ENCODE results near the gene KCNN4.

DNA sequence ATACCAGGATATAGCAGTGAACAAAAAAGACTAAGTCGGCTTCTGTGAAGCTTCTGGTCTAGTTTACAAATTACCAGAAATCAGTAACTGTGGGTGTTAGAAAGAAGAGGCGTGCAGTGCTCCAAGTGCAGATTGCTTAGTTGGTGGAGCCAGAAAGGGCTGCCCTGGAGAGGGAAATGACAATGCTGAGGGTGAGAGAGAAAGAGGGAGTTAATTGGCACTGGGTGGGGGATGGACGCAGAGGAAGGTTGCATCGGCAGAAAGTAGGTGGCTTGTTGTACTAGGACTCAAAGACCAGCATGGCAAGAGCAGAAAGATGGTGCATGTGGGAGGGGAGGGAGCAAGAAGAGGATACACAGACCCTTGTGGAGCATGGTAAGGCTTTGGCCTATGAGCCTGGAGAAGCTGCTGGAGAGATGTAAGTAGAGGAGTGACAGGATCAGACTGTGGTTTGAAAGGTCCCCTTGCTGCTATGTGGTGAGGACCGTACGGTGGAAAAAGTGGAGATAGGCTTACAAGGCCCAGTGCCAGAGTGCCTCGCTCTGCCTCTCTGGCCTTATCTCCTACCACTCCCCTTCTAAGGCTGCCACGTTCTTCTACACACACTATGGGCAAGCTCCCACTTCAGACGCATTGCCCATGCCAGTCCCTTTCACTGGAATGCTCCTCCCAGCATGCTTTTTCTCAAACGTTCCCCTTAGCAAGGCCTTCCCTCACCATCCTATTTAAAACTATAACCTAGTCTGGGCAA is 39.5 kb downstream of the KCNN4 start:
- TF ChIP-seq, protein P1, sequence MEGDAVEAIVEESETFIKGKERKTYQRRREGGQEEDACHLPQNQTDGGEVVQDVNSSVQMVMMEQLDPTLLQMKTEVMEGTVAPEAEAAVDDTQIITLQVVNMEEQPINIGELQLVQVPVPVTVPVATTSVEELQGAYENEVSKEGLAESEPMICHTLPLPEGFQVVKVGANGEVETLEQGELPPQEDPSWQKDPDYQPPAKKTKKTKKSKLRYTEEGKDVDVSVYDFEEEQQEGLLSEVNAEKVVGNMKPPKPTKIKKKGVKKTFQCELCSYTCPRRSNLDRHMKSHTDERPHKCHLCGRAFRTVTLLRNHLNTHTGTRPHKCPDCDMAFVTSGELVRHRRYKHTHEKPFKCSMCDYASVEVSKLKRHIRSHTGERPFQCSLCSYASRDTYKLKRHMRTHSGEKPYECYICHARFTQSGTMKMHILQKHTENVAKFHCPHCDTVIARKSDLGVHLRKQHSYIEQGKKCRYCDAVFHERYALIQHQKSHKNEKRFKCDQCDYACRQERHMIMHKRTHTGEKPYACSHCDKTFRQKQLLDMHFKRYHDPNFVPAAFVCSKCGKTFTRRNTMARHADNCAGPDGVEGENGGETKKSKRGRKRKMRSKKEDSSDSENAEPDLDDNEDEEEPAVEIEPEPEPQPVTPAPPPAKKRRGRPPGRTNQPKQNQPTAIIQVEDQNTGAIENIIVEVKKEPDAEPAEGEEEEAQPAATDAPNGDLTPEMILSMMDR (IDR thresholded peaks at IDR 0.05; ENCODE audit: poor library complexity, severe bottlenecking) = no peak
- TF ChIP-seq EZH2 (IDR thresholded peaks at IDR 0.05; ENCODE audit: borderline replicate concordance, insufficient read depth, low read length, poor library complexity, severe bottlenecking) = no peak
- TF ChIP-seq, protein P2, sequence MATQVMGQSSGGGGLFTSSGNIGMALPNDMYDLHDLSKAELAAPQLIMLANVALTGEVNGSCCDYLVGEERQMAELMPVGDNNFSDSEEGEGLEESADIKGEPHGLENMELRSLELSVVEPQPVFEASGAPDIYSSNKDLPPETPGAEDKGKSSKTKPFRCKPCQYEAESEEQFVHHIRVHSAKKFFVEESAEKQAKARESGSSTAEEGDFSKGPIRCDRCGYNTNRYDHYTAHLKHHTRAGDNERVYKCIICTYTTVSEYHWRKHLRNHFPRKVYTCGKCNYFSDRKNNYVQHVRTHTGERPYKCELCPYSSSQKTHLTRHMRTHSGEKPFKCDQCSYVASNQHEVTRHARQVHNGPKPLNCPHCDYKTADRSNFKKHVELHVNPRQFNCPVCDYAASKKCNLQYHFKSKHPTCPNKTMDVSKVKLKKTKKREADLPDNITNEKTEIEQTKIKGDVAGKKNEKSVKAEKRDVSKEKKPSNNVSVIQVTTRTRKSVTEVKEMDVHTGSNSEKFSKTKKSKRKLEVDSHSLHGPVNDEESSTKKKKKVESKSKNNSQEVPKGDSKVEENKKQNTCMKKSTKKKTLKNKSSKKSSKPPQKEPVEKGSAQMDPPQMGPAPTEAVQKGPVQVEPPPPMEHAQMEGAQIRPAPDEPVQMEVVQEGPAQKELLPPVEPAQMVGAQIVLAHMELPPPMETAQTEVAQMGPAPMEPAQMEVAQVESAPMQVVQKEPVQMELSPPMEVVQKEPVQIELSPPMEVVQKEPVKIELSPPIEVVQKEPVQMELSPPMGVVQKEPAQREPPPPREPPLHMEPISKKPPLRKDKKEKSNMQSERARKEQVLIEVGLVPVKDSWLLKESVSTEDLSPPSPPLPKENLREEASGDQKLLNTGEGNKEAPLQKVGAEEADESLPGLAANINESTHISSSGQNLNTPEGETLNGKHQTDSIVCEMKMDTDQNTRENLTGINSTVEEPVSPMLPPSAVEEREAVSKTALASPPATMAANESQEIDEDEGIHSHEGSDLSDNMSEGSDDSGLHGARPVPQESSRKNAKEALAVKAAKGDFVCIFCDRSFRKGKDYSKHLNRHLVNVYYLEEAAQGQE (IDR thresholded peaks at IDR 0.05; ENCODE audit: borderline replicate concordance) = no peak

All from neural cell (in vitro differentiated cells).